ENCODE data around the gene CHRDL2. TPM values are rescaled to one million over a fixed set of nuclear protein-coding genes. Genes with fewer than 3 reads are reported as not detected.

CHRDL2 gene
- total RNA-seq (0.44 and 0.83 TPM in 2 replicates), polyA plus RNA-seq (4.7 and 9.2 TPM in 2 replicates)

GRCh38 chr11:74731301-74732094 is at the start of gene CHRDL2:
Gene CHRDL2, minus strand, starts transcription at chr11:74731426. Its CDS starts 538 bp downstream, at chr11:74730888.
- Histone ChIP-seq H3K4me3 (no peak within 1 kb of the TSS), H3K9me2 (replicated peaks; ENCODE audit: insufficient read depth) (no peaks in the 10 kb centered on the region), H3K4me2 (peak within 1 kb of the TSS; percentile 96), H3K27ac (no peak within 1 kb of the TSS), H3K9me3 (ENCODE audit: low read depth) (no peaks in the 10 kb centered on the region), H3K27me3 (peaks cover 48% of the 10 kb centered on the region), H3K36me3 (replicated peaks; ENCODE audit: insufficient read depth, low read depth) (no peaks in the 10 kb centered on the region), H3K79me2 (no peaks in the 10 kb centered on the region), H4K20me1 (ENCODE audit: insufficient read depth, poor library complexity, severe bottlenecking) (no peaks in the 10 kb centered on the region), H3K4me1 (ENCODE audit: insufficient read depth) (peaks cover 22% of the 10 kb centered on the region), H2AFZ (no peak within 1 kb of the TSS)
- TF ChIP-seq EZH2 (IDR thresholded peaks at IDR 0.05; ENCODE audit: borderline replicate concordance), result no peak
- no peak for TF ChIP-seq EZH2phosphoT487 (IDR thresholded peaks at IDR 0.05; ENCODE audit: low read depth, severe bottlenecking, unreplicated experiment)
- no peak for TF ChIP-seq CTCF (IDR thresholded peaks at IDR 0.05; ENCODE audit: poor library complexity)
- peak; percentile 63 for DNase-seq (ENCODE audit: low spot score)
- 19% methylated on average over 50 of the region's 69 CpGs for WGBS (ENCODE audit: low lambda C conversion rate, missing lambda C conversion rate)

GRCh38 chr11:74780248-74781005 is 49.2 kb upstream of the CHRDL2 start:
- Histone ChIP-seq H3K79me2 (peaks cover 98% of the 10 kb centered on the region), H3K9me3 (ENCODE audit: low read depth) (no peaks in the 10 kb centered on the region), H3K9me2 (replicated peaks; ENCODE audit: insufficient read depth) (no peaks in the 10 kb centered on the region), H3K4me1 (ENCODE audit: insufficient read depth) (peaks cover 11% of the 10 kb centered on the region), H3K4me2 (no peak overlapping the region), H2AFZ (no peak overlapping the region), H3K27ac (no peak overlapping the region), H3K4me3 (no peak overlapping the region), H4K20me1 (ENCODE audit: insufficient read depth, poor library complexity, severe bottlenecking) (peaks cover 53% of the 10 kb centered on the region), H3K27me3 (no peaks in the 10 kb centered on the region), H3K36me3 (replicated peaks; ENCODE audit: insufficient read depth, low read depth) (no peaks in the 10 kb centered on the region)
- 83% methylated on average over 4 of the region's 4 CpGs for WGBS (ENCODE audit: low lambda C conversion rate, missing lambda C conversion rate)
- TF ChIP-seq CTCF (IDR thresholded peaks at IDR 0.05; ENCODE audit: poor library complexity) (no peak), EZH2phosphoT487 (IDR thresholded peaks at IDR 0.05; ENCODE audit: low read depth, severe bottlenecking, unreplicated experiment) (no peak), EZH2 (IDR thresholded peaks at IDR 0.05; ENCODE audit: borderline replicate concordance) (no peak)
- no peak for DNase-seq (ENCODE audit: low spot score)

GRCh38 chr11:74778581-74778980 is 47.4 kb upstream of the CHRDL2 start:
- H3K4me1 ChIP-seq (ENCODE audit: insufficient read depth), result peaks cover 11% of the 10 kb centered on the region
- no peak overlapping the region for H2AFZ ChIP-seq
- H3K9me3 ChIP-seq (ENCODE audit: low read depth), result no peaks in the 10 kb centered on the region
- TF ChIP-seq EZH2phosphoT487 (IDR thresholded peaks at IDR 0.05; ENCODE audit: low read depth, severe bottlenecking, unreplicated experiment) (no peak), CTCF (IDR thresholded peaks at IDR 0.05; ENCODE audit: poor library complexity) (no peak), EZH2 (IDR thresholded peaks at IDR 0.05; ENCODE audit: borderline replicate concordance) (no peak)
- DNase-seq (ENCODE audit: low spot score), result no peak
- no peak overlapping the region for H3K27ac ChIP-seq
- 96% methylated on average over 6 of the region's 6 CpGs for WGBS (ENCODE audit: low lambda C conversion rate, missing lambda C conversion rate)
- no peaks in the 10 kb centered on the region for H3K36me3 ChIP-seq (replicated peaks; ENCODE audit: insufficient read depth, low read depth)
- H3K27me3 ChIP-seq, result no peaks in the 10 kb centered on the region
- H4K20me1 ChIP-seq (ENCODE audit: insufficient read depth, poor library complexity, severe bottlenecking), result peaks cover 41% of the 10 kb centered on the region
- H3K4me3 ChIP-seq, result no peak overlapping the region
- H3K79me2 ChIP-seq, result peaks cover 99% of the 10 kb centered on the region
- no peaks in the 10 kb centered on the region for H3K9me2 ChIP-seq (replicated peaks; ENCODE audit: insufficient read depth)
- no peak overlapping the region for H3K4me2 ChIP-seq

All from hepatocyte (in vitro differentiated cells).